CD4-positive, alpha-beta T cell (primary cell): Measurements from ENCODE around the gene PPP4R3A. TPM values are rescaled to one million over a fixed set of nuclear protein-coding genes. Genes with fewer than 3 reads are reported as not detected.
"Not testable (repeated sequence)": the region's sequence is repeated elsewhere in the genome, so short reads cannot be mapped to it uniquely, and the experiment has no call there.

Experiments
- ATAC-seq: fragments of 200-7000 bp; cut with Tn5 transposase; one replicate; pipeline ENCODE4 v1.10.0; 2022; ENCODE audit warnings: mild to moderate bottlenecking; ENCODE audit not compliant: poor library complexity
- CTCF ChIA-PET: fragments of 350-600 bp; sonication (Branson Sonifier 250); formaldehyde crosslinking; loops from one replicate; lab custom pipeline; 2021; ENCODE audit warnings: antibody characterized with exemption, inconsistent platforms; lab: Charles Lee
- POLR2A ChIA-PET: fragments of 350-600 bp; sonication (Branson Sonifier 250); formaldehyde crosslinking; loops from one replicate; lab custom pipeline; 2021; ENCODE audit warnings: antibody characterized with exemption, inconsistent platforms; lab: Charles Lee
- DNase-seq, 14 experiments: peaks; one replicate each; pipeline ENCODE4 v3.0.0-alpha.2; 2013 to 2020; ENCODE audit warnings: mixed read lengths in 2 of 14
- H3K27ac ChIP-seq, 2 donors: one replicate each; pipeline versions ENCODE4 v1.5.1 to v1.7.0; 2013; ENCODE audit warnings: low read length in 2 of 2, low read depth in 1 of 2, mild to moderate bottlenecking in 1 of 2
- H3K27me3 ChIP-seq, 2 experiments: 1 replicate in 1 of 2; 2 replicates in 1 of 2; pipeline versions ENCODE4 v1.6.1 to v1.7.0; 2013; ENCODE audit warnings: low read length in 2 of 2, control low read depth in 1 of 2, mild to moderate bottlenecking in 1 of 2, moderate library complexity in 1 of 2; ENCODE audit not compliant: insufficient read depth in 2 of 2, control insufficient read depth in 1 of 2
- H3K36me3 ChIP-seq: one replicate; pipeline ENCODE4 v1.6.1; 2013; ENCODE audit warnings: low read length, control low read depth; ENCODE audit not compliant: insufficient read depth
- H3K4me1 ChIP-seq: one replicate; pipeline ENCODE4 v1.6.1; 2013; ENCODE audit warnings: low read length, control low read depth; ENCODE audit not compliant: insufficient read depth
- H3K4me3 ChIP-seq: one replicate; pipeline ENCODE4 v1.5.1; 2013; ENCODE audit warnings: mild to moderate bottlenecking, low read length, moderate library complexity
- H3K9me3 ChIP-seq, 2 experiments: 1 replicate in 1 of 2; 2 replicates in 1 of 2; pipeline versions ENCODE4 v1.6.1 to v1.7.0; 2013; ENCODE audit warnings: low read length in 2 of 2, mild to moderate bottlenecking in 2 of 2, control low read depth in 1 of 2, moderate library complexity in 1 of 2; ENCODE audit not compliant: control insufficient read depth in 1 of 2, insufficient read depth in 1 of 2
- H3K27ac Mint-ChIP-seq: one replicate; pipeline ENCODE4 v1.8.0; 2020; ENCODE audit warnings: mixed read lengths
- H3K27me3 Mint-ChIP-seq: one replicate; pipeline ENCODE4 v1.8.0; 2021; ENCODE audit warnings: mixed read lengths
- H3K36me3 Mint-ChIP-seq: one replicate; pipeline ENCODE4 v1.8.0; 2021; ENCODE audit warnings: low read depth, mixed read lengths
- H3K4me1 Mint-ChIP-seq: one replicate; pipeline ENCODE4 v1.8.0; 2021; ENCODE audit warnings: low read depth, mixed read lengths
- H3K4me3 Mint-ChIP-seq: one replicate; pipeline ENCODE4 v1.8.0; 2020; ENCODE audit warnings: mild to moderate bottlenecking, mixed read lengths
- H3K9me3 Mint-ChIP-seq: one replicate; pipeline ENCODE4 v1.8.0; 2020; ENCODE audit warnings: mixed read lengths
- intact Hi-C, 2 experiments: fragments of 100-400 bp; cut with DNase I in 1 of 2; cut with micrococcal nuclease in 1 of 2; formaldehyde crosslinking; loops; one replicate each; pipeline versions ENCODE4 v1.15.1 to v1.9.0; 2023 to 2025; cut with DNase I, micrococcal nuclease
- total RNA-seq, 174 experiments: library from RNA in 2 of 174; stranded (reverse) in 2 of 174; gene quantifications; one replicate each; pipeline ENCODE4 v1.2.3 and lab custom pipeline; 2021 to 2026
- TF ChIP-seq, protein P1 (sequence below): fragments of 200-600 bp; IDR thresholded peaks from one replicate; pipeline ENCODE4 v1.8.0; 2022; ENCODE audit warnings: antibody characterized with exemption, mild to moderate bottlenecking

The PPP4R3A gene
- total RNA-seq, 2 experiments from 2014 or later: 189 to 205 TPM

DNA sequence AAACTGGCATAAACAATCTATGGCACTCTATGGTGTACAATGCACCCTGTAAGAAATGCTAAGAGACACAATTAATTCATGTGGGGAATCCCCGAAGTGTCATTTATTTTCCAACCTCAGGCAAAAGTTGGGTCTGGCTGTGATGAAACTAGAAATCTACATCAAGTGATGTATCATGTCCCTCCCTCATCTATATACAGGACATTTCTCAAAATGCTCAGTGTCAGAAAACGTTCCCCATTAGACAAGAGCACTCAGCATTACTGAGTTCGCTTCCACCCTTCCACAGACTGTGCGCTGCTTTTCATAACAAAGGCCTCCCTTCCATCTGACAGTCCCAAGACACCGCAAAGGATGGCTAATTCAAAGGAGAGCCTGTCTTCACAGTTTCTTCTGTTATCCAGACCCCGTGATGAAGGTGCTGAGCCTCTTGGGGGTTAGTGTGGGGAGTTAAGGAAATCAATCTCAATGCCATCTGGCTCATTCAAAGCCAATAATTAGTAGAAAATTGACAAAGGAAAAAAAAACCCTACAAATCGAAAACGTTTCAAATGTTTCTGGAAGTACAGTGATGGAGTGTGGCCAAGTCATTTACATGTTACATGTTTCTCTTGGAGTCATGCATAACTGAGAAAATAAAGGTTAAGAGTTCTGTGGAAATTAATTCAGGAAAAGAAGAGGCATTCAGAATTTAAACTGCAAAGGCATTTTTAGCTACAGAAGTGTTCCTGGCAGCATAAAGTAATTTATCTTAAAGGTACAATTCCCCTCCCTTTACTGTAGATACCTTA, 100.0 kb downstream of the PPP4R3A start:
- TF ChIP-seq, protein P1, sequence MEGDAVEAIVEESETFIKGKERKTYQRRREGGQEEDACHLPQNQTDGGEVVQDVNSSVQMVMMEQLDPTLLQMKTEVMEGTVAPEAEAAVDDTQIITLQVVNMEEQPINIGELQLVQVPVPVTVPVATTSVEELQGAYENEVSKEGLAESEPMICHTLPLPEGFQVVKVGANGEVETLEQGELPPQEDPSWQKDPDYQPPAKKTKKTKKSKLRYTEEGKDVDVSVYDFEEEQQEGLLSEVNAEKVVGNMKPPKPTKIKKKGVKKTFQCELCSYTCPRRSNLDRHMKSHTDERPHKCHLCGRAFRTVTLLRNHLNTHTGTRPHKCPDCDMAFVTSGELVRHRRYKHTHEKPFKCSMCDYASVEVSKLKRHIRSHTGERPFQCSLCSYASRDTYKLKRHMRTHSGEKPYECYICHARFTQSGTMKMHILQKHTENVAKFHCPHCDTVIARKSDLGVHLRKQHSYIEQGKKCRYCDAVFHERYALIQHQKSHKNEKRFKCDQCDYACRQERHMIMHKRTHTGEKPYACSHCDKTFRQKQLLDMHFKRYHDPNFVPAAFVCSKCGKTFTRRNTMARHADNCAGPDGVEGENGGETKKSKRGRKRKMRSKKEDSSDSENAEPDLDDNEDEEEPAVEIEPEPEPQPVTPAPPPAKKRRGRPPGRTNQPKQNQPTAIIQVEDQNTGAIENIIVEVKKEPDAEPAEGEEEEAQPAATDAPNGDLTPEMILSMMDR: no peak
- POLR2A ChIA-PET: interaction anchor here (1.0 to 12.0 kb wide), 9 partner anchors 7 to 167 kb away, joined by 3 to 294 read pairs (median 5); partner anchors contain the start of gene CCDC88C

DNA sequence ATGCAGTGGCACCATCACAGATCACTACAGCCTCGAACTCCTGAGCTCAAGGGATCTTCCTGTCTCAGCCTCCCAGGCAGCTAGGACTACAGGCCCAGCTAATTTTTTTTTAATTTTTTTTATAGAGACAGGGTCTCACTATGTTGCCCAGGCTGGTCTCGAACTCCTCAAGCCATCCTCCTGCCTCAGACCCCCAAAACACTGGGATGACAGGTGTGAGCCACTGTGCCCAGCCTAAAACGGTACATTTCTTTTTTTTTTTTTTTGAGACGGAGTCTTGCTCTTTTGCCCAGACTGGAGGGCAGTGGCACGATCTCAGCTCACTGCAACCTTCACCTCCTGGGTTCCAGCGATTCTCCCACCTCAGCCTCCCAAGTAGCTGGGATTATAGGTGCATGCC, 100.9 kb downstream of the PPP4R3A start:
- POLR2A ChIA-PET: interaction anchor here (0.6 to 4.9 kb wide), 5 partner anchors 8 to 84 kb away, joined by 3 to 31 read pairs (median 7); partner anchors contain the start of gene CCDC88C
- not testable (repeated sequence) for H3K9me3 ChIP-seq, H3K9me3 Mint-ChIP-seq, H3K4me3 ChIP-seq, H3K27me3 ChIP-seq, H3K27me3 Mint-ChIP-seq, ATAC-seq
- CTCF ChIA-PET: interaction anchor here (0.7 to 2.1 kb wide), 3 partner anchors 9 to 164 kb away, joined by 3 to 9 read pairs (median 3); no protein-coding TSS in a partner anchor
- Mint-ChIP-seq H3K27ac (peak overlapping the region; percentile 98), H3K4me3 (peak overlapping the region; percentile 47), H3K36me3 (peaks cover 78% of the 10 kb centered on the region), H3K4me1 (peaks cover 91% of the 10 kb centered on the region)
- DNase-seq: peak in 1 of 14 experiments; percentile 47
- Histone ChIP-seq H3K4me1 (peaks cover 99% of the 10 kb centered on the region), H3K27ac (peak overlapping the region; percentile 85 to 88), H3K36me3 (peaks cover 64% of the 10 kb centered on the region)
- intact Hi-C loops: loop anchor here in 1 of 2 experiments (5.0 kb wide), 1 partner anchor 37 kb away; no protein-coding TSS in a partner anchor

More for the DNA sequence above, 100.0 kb downstream of the PPP4R3A start:
- intact Hi-C loops: loop anchor here in 1 of 2 experiments (5.0 kb wide), 2 partner anchors 38 to 348 kb away; partner anchors contain the start of gene RPS6KA5
- Histone ChIP-seq H3K4me3 (peak overlapping the region; percentile 34), H3K4me1 (peaks cover 99% of the 10 kb centered on the region), H3K27ac (peak overlapping the region; percentile 85 to 88), H3K9me3 (no peaks in the 10 kb centered on the region), H3K36me3 (peaks cover 72% of the 10 kb centered on the region), H3K27me3 (no peaks in the 10 kb centered on the region)
- peaks cover 92% of the 10 kb centered on the region for H3K4me1 Mint-ChIP-seq
- no peaks in the 10 kb centered on the region for H3K9me3 Mint-ChIP-seq
- H3K4me3 Mint-ChIP-seq: peak overlapping the region; percentile 89
- CTCF ChIA-PET: interaction anchor here (0.7 to 2.1 kb wide), 5 partner anchors 10 to 164 kb away, joined by 3 to 11 read pairs (median 7); no protein-coding TSS in a partner anchor
- H3K27me3 Mint-ChIP-seq: no peaks in the 10 kb centered on the region
- ATAC-seq (peak; percentile 59), DNase-seq (peak in 4 of 14 experiments; percentile 35 to 86 (median 73))
- peak overlapping the region; percentile 98 for H3K27ac Mint-ChIP-seq
- H3K36me3 Mint-ChIP-seq: peaks cover 82% of the 10 kb centered on the region

Other genes with a start within 250 kb of the PPP4R3A start
- gene CCDC88C, start 92.5 kb downstream of the PPP4R3A start, total RNA-seq: 100 to 1,000 TPM; 269 to 287 TPM
- gene CATSPERB, start 221.8 kb upstream of the PPP4R3A start, total RNA-seq: 1 to 10 TPM; 5.3 to 7.1 TPM